IMR-90 (cell line): ENCODE results near the gene FAM171A1. TPM values are rescaled to one million over a fixed set of nuclear protein-coding genes. Genes with fewer than 3 reads are reported as not detected.

Experiments
- ATAC-seq: fragments of 200-7000 bp; cut with Tn5 transposase; 2 replicates; pipeline ENCODE4 v1.9.1; 2020; ENCODE audit warnings: low read depth, mild to moderate bottlenecking, moderate library complexity
- BruUV-seq: library from RNA; stranded (reverse); fragments of 400-500 nt; replicated peaks from 2 replicates; lab custom pipeline; 2021; lab: Mats Ljungman, UMichigan
- CTCF ChIA-PET: fragments of 300-600 bp; formaldehyde crosslinking; extraction: SDS; loops from one replicate; lab custom pipeline; 2021; ENCODE audit warnings: antibody characterized with exemption; lab: Yijun Ruan, JAX
- POLR2A ChIA-PET: fragments of 300-600 bp; sonication (Branson Sonifier 250); formaldehyde crosslinking; loops from one replicate; lab custom pipeline; 2022; ENCODE audit warnings: antibody characterized with exemption; ENCODE audit not compliant: unreplicated experiment; lab: Charles Lee
- DNase-seq: peaks from one replicate; pipeline ENCODE4 v3.0.0; 2013
- H2AFZ ChIP-seq: replicated peaks from 2 replicates; pipeline ENCODE3; 2013; ENCODE audit warnings: low read length, mild to moderate bottlenecking; ENCODE audit not compliant: poor library complexity
- H2AK5ac ChIP-seq: 2 replicates; pipeline ENCODE4 v1.6.1; 2013; ENCODE audit warnings: low read depth, low read length, inconsistent platforms
- H2AK9ac ChIP-seq: replicated peaks from 2 replicates; pipeline ENCODE3; 2013; ENCODE audit warnings: mild to moderate bottlenecking, low read depth, low read length, moderate library complexity; ENCODE audit not compliant: poor library complexity
- H2BK120ac ChIP-seq: 2 replicates; pipeline ENCODE4 v1.6.1; 2013; ENCODE audit warnings: low read depth, low read length, inconsistent platforms
- H2BK15ac ChIP-seq: 3 replicates; pipeline ENCODE4 v1.6.1; 2013; ENCODE audit warnings: low read depth, low read length, inconsistent platforms
- H2BK20ac ChIP-seq: 2 replicates; pipeline ENCODE4 v1.6.1; 2013; ENCODE audit warnings: low read depth, mild to moderate bottlenecking, inconsistent platforms, low read length, moderate library complexity
- H2BK5ac ChIP-seq: 2 replicates; pipeline ENCODE4 v1.6.1; 2013; ENCODE audit warnings: mild to moderate bottlenecking, low read depth, low read length, inconsistent platforms; ENCODE audit not compliant: poor library complexity, severe bottlenecking
- H3K14ac ChIP-seq: replicated peaks from 2 replicates; pipeline ENCODE4 v1.6.1; 2013; ENCODE audit warnings: low read depth, low read length, inconsistent platforms
- H3K18ac ChIP-seq: 2 replicates; pipeline ENCODE4 v1.6.1; 2013; ENCODE audit warnings: low read depth, low read length, control low read depth
- H3K23ac ChIP-seq: 2 replicates; pipeline ENCODE4 v1.6.1; 2013; ENCODE audit warnings: low read depth, low read length, inconsistent platforms
- H3K27ac ChIP-seq: 2 replicates; pipeline ENCODE4 v1.5.1; 2013; ENCODE audit warnings: mild to moderate bottlenecking, control low read depth, low read length; ENCODE audit not compliant: insufficient read depth
- H3K27me3 ChIP-seq: 2 replicates; pipeline ENCODE4 v1.6.1; 2013; ENCODE audit warnings: low read length; ENCODE audit not compliant: control insufficient read depth, insufficient read depth
- H3K36me3 ChIP-seq: 2 replicates; pipeline ENCODE4 v1.6.1; 2013; ENCODE audit warnings: low read length, mixed read lengths; ENCODE audit not compliant: control insufficient read depth, insufficient read depth
- H3K4ac ChIP-seq: 2 replicates; pipeline ENCODE4 v1.6.1; 2013; ENCODE audit warnings: low read depth, low read length, inconsistent platforms
- H3K4me1 ChIP-seq: 2 replicates; pipeline ENCODE4 v1.6.1; 2013; ENCODE audit warnings: low read length, mixed read lengths; ENCODE audit not compliant: control insufficient read depth, insufficient read depth
- H3K4me2 ChIP-seq: 2 replicates; pipeline ENCODE4 v1.6.1; 2013; ENCODE audit warnings: low read depth, mild to moderate bottlenecking, control low read depth, low read length, moderate library complexity
- H3K4me3 ChIP-seq: 2 replicates; pipeline ENCODE4 v1.5.1; 2013; ENCODE audit warnings: low read depth, mild to moderate bottlenecking, control low read depth, low read length, moderate library complexity; ENCODE audit not compliant: insufficient read depth
- H3K56ac ChIP-seq: 2 replicates; pipeline ENCODE4 v1.6.1; 2013; ENCODE audit warnings: low read length, inconsistent platforms; ENCODE audit not compliant: insufficient read depth; ENCODE audit errors: extremely low read depth
- H3K79me1 ChIP-seq, 2 experiments: 2 replicates each; pipeline ENCODE4 v1.6.1; 2013; ENCODE audit warnings: low read length in 2 of 2, inconsistent platforms in 1 of 2, low read depth in 1 of 2
- H3K9ac ChIP-seq: 2 replicates; pipeline ENCODE4 v1.6.1; 2013; ENCODE audit warnings: low read depth, low read length, control low read depth
- H3K9me1 ChIP-seq: 2 replicates; pipeline ENCODE4 v1.6.1; 2013; ENCODE audit warnings: low read length, inconsistent platforms; ENCODE audit not compliant: insufficient read depth
- H3K9me3 ChIP-seq: 2 replicates; pipeline ENCODE4 v1.6.1; 2013; ENCODE audit warnings: low read length; ENCODE audit not compliant: control insufficient read depth, insufficient read depth
- H4K20me1 ChIP-seq: 2 replicates; pipeline ENCODE4 v1.6.1; 2013; ENCODE audit warnings: low read length, inconsistent platforms; ENCODE audit not compliant: insufficient read depth
- H4K5ac ChIP-seq: 2 replicates; pipeline ENCODE4 v1.6.1; 2013; ENCODE audit warnings: mild to moderate bottlenecking, low read depth, low read length, control low read depth
- H4K8ac ChIP-seq, 2 experiments: 2 replicates each; pipeline ENCODE4 v1.6.1; 2013; ENCODE audit warnings: low read depth in 2 of 2, low read length in 2 of 2, control low read depth in 1 of 2, inconsistent platforms in 1 of 2
- H4K91ac ChIP-seq: 2 replicates; pipeline ENCODE4 v1.6.1; 2013; ENCODE audit warnings: low read depth, low read length, inconsistent platforms; ENCODE audit not compliant: insufficient read depth
- CEBPB ChIP-seq: IDR thresholded peaks from 2 replicates; pipeline ENCODE4 v1.6.1; 2012; ENCODE audit warnings: low read depth, low read length, improper control_type of control experiment
- ELK1 ChIP-seq: fragments of 150-350 bp; IDR thresholded peaks from 2 replicates; pipeline ENCODE4 v1.6.1; 2016; ENCODE audit warnings: low read depth, mild to moderate bottlenecking, low read length, moderate library complexity, borderline replicate concordance
- FOS ChIP-seq: fragments of 150-350 bp; IDR thresholded peaks from 2 replicates; pipeline ENCODE4 v1.6.1; 2016; ENCODE audit warnings: low read depth, low read length
- MAFK ChIP-seq: IDR thresholded peaks from 2 replicates; pipeline ENCODE4 v1.6.1; 2012; ENCODE audit warnings: low read depth, low read length, improper control_type of control experiment
- MAZ ChIP-seq: IDR thresholded peaks from 2 replicates; pipeline ENCODE4 v1.6.1; 2012; ENCODE audit warnings: low read depth, mild to moderate bottlenecking, low read length, improper control_type of control experiment, moderate library complexity, borderline replicate concordance
- NFE2L2 ChIP-seq: fragments of 150-350 bp; IDR thresholded peaks from 2 replicates; pipeline ENCODE4 v1.6.1; 2016; ENCODE audit warnings: low read depth, mild to moderate bottlenecking, low read length
- RCOR1 ChIP-seq: IDR thresholded peaks from 2 replicates; pipeline ENCODE4 v1.6.1; 2012; ENCODE audit warnings: mild to moderate bottlenecking, low read length, improper control_type of control experiment; ENCODE audit not compliant: insufficient replicate concordance
- RFX5 ChIP-seq: IDR thresholded peaks from 2 replicates; pipeline ENCODE4 v1.8.0; 2012; ENCODE audit warnings: low read depth, mild to moderate bottlenecking, low read length, moderate library complexity
- USF2 ChIP-seq: fragments of 150-350 bp; IDR thresholded peaks from 2 replicates; pipeline ENCODE4 v1.6.1; 2017; ENCODE audit warnings: mild to moderate bottlenecking, antibody characterized with exemption, low read length, low read depth
- WGBS, 2 experiments: methylation state at CpG; one replicate each; pipeline versions ENCODE4 v1.1.5 to v1.1.7; 2013; ENCODE audit warnings: missing lambda C conversion rate in 2 of 2; ENCODE audit not compliant: insufficient read length in 1 of 2; ENCODE audit errors: extremely low coverage in 2 of 2; 5-methylcytosine and 5-hydroxymethylcytosine counted together
- dilution Hi-C: fragments of 300-500 bp; cut with HindIII; formaldehyde crosslinking; loops from one replicate; pipeline ENCODE4 v1.14.3; 2018; ENCODE audit warnings: low sequenced_read_pairs; ENCODE audit not compliant: unreplicated experiment
- in situ Hi-C: fragments of 300-500 bp; cut with MboI; formaldehyde crosslinking; loops from 3 replicates; pipeline ENCODE4 v1.14.3; 2019; ENCODE audit warnings: low sequenced_read_pairs, inconsistent platforms, mixed read lengths
- intact Hi-C: fragments of 100-400 bp; cut with micrococcal nuclease; formaldehyde crosslinking; loops from 2 replicates; pipeline ENCODE4 v1.10.0; 2022
- polyA plus RNA-seq, 3 experiments: library from polyadenylated mRNA; depleted of rRNA; stranded (reverse); fragments of >200 nt; gene quantifications; 2 replicates each; pipeline ENCODE4 v1.2.3, GENCODE V29; 2012; ENCODE audit warnings: low replicate concordance in 1 of 3
- total RNA-seq: library from RNA; depleted of rRNA; stranded (reverse); fragments of >200 nt; gene quantifications from 2 replicates; pipeline ENCODE4 v1.2.3, GENCODE V29; 2012

FAM171A1 gene
- total and polyA plus RNA-seq, 2 of the 4 experiments (the other 2 are of a cell fraction), result 20.3 to 30.6 TPM

- Histone ChIP-seq H2BK20ac (no peak overlapping the region), H4K20me1 (no peaks in the 10 kb centered on the region), H3K4ac (no peak overlapping the region), H3K56ac (no peak overlapping the region), H3K79me1 (no peaks in the 10 kb centered on the region), H2BK15ac (no peak overlapping the region), H2BK120ac (no peak overlapping the region), H2BK5ac (no peak overlapping the region), H3K9ac (no peak overlapping the region), H3K14ac (no peak overlapping the region), H2AK9ac (no peak overlapping the region), H3K4me3 (no peak overlapping the region), H3K36me3 (no peaks in the 10 kb centered on the region), H3K18ac (no peak overlapping the region), H3K27me3 (no peaks in the 10 kb centered on the region), H3K4me1 (no peaks in the 10 kb centered on the region), H3K4me2 (no peak overlapping the region), H3K23ac (no peak overlapping the region), H4K91ac (no peak overlapping the region), H4K5ac (no peak overlapping the region), H2AK5ac (no peak overlapping the region), H3K9me3 (no peaks in the 10 kb centered on the region), H2AFZ (no peak overlapping the region), H3K9me1 (no peaks in the 10 kb centered on the region), H3K27ac (no peak overlapping the region), H4K8ac (no peak overlapping the region; a peak in 1 of 4 replicates)
- CTCF ChIA-PET, result no interaction called here
- no peak for ATAC-seq
- dilution Hi-C loops, result no loop called here
- TF ChIP-seq ELK1 (no peak), MAZ (no peak), USF2 (no peak), FOS (no peak), CEBPB (no peak), MAFK (no peak), RFX5 (no peak), NFE2L2 (no peak), RCOR1 (no peak)
- no peak for DNase-seq
- intact Hi-C loops, result no loop called here
- POLR2A ChIA-PET, result no interaction called here
- no TSS peak for BruUV-seq
- in situ Hi-C loops, result no loop called here
- WGBS, 2 experiments, result no CpG with 5 or more reads among the region's 11 CpGs
These were observed 181.8 kb downstream of the FAM171A1 start for GRCh38 chr10:15189133-15189885.
